Heart right ventricle (tissue), 16 donors: ENCODE data around the gene VAT1L. TPM values are rescaled to one million over a fixed set of nuclear protein-coding genes. Genes with fewer than 3 reads are reported as not detected.
A peak's percentile ranks its signal among the peaks of the same experiment; 100 is the strongest.

ENCODE experiments used
- ATAC-seq, 8 donors: fragments of 200-7000 bp; cut with Tn5 transposase; one replicate each; pipeline ENCODE4 v1.9.1; 2020; ENCODE audit warnings: mild to moderate bottlenecking in 8 of 8, moderate library complexity in 8 of 8, moderate number of reproducible peaks in 1 of 8
- DNase-seq, 2 donors: peaks; one replicate each; pipeline ENCODE4 v3.0.0-alpha.2; 2020
- H3K27ac ChIP-seq, 10 donors: fragments of 200-600 bp; sonication (generic) in 2 of 10; one replicate each; pipeline versions ENCODE4 v1.5.0 to v1.8.0; 2020 to 2022; ENCODE audit warnings: mild to moderate bottlenecking in 3 of 10
- H3K27me3 ChIP-seq, 7 donors: fragments of 200-600 bp; one replicate each; pipeline ENCODE4 v1.8.0; 2021 to 2022; ENCODE audit warnings: mild to moderate bottlenecking in 2 of 7
- H3K36me3 ChIP-seq, 9 donors: fragments of 200-600 bp; sonication (generic) in 1 of 9; one replicate each; pipeline versions ENCODE4 v1.5.0 to v1.8.0; 2020 to 2022; ENCODE audit warnings: mild to moderate bottlenecking in 2 of 9
- H3K4me1 ChIP-seq, 9 donors: fragments of 200-600 bp; sonication (generic) in 1 of 9; one replicate each; pipeline versions ENCODE4 v1.5.0 to v1.8.0; 2020 to 2022; ENCODE audit warnings: mild to moderate bottlenecking in 4 of 9
- H3K4me3 ChIP-seq, 10 donors: fragments of 200-600 bp; sonication (generic) in 2 of 10; one replicate each; pipeline versions ENCODE4 v1.5.0 to v1.8.0; 2020 to 2022; ENCODE audit warnings: mild to moderate bottlenecking in 7 of 10, moderate library complexity in 2 of 10
- H3K9me3 ChIP-seq, 11 donors: fragments of 200-600 bp in 10 of 11; sonication (generic) in 2 of 11; one replicate each; pipeline versions ENCODE4 v1.5.0 to v1.8.0; 2013 to 2022; ENCODE audit warnings: mild to moderate bottlenecking in 2 of 11, control low read depth in 1 of 11, moderate library complexity in 1 of 11
- CTCF ChIP-seq, 9 donors: fragments of 200-600 bp; sonication (generic) in 2 of 9; IDR thresholded peaks; one replicate each; pipeline versions ENCODE4 v1.5.0 to v1.8.0; 2021 to 2022; ENCODE audit warnings: antibody characterized with exemption in 9 of 9, mild to moderate bottlenecking in 5 of 9, moderate library complexity in 1 of 9
- WGBS, 2 donors: extraction: QIAGEN DNeasy Blood & Tissue Kit; methylation state at CpG; one replicate each; pipeline ENCODE4 v1.1.7; 2013; ENCODE audit warnings: inconsistent platforms in 1 of 2; 5-methylcytosine and 5-hydroxymethylcytosine counted together
- intact Hi-C, 10 donors: fragments of 100-400 bp; cut with DNase I; formaldehyde crosslinking; loops; one replicate each; pipeline versions ENCODE4 v1.11.1 to v1.14.2; 2022
- polyA plus RNA-seq, 2 donors: library from polyadenylated mRNA; stranded (reverse); fragments of 200-250 nt; gene quantifications; one replicate each; pipeline ENCODE4 v1.2.3, GENCODE V29; 2013
- total RNA-seq, 10 donors: library from RNA; stranded (reverse); fragmentation: NEBNext Ultra II Directional in 3 of 10; extraction: Animal tissue kit (Norgen Biotek cat#: 25700) in 3 of 10; gene quantifications; one replicate each; pipeline versions ENCODE4 v1.2.1 to v1.2.4, GENCODE V29; 2021 to 2023
- donor health status: Arrhythmogenic right ventricular cardiomyopathy.
- donor health status: ischemic (EF 13 %, LVEDD 7.1; RV severe dilation, severe dysfunction).
- donor health status: healthy with polysubstance abuse.
- donor health status: DM: no; HTN: yes; CAD: no.
- donor health status: DM: no; HTN: no; CAD: no.
- donor health status: ischemic (EF 25% LVEDD 6.9; RV normal size, moderate dysfunction).
- donor health status: ischemic (EF 25% LVEDD 5.7; RV mildly dilated, moderate dysfunction).
- donor health status: healthy.
- donor health status: DM: yes; HTN: yes; CAD: no.
- donor health status: Ischemic cardiomyopathy.
- donor health status: ischemic (EF 35%, LVEDD 5.7; RV mildly dilated, moderate dysfunction).
- donor health status: nonischemic (EF 11% LVEDD 7.7; RV severe dilation, severe dysfunction).
- donor health status: DM: yes; HTN: yes; CAD: no.
- donor health status: PGD.
- donor health status: ischemic (EF 29% LVEDD 5.4; RV normal size, mild dysfunction).
- donor health status: nonischemic (EF 23%, LVEDD 6.1; RV moderate dilation, normal function).

VAT1L gene
- total and polyA plus RNA-seq, 12 donors, result 0.19 to 61.0 (median 24.0) TPM

- 61 to 74% methylated on average over 9 of the region's 9 CpGs for whole genome bisulfite sequencing, 2 donors
- H3K4me3 ChIP-seq, result no peak overlapping the region
- no peaks in the 10 kb centered on the region for H3K36me3 ChIP-seq
- no peak for DNase-seq
- peaks cover 0 to 5% (median 0%) of the 10 kb centered on the region in 7 donors for H3K27me3 ChIP-seq
- H3K4me1 ChIP-seq, result no peaks in the 10 kb centered on the region
- no peak for ATAC-seq
- H3K27ac ChIP-seq, result no peak overlapping the region
- H3K9me3 ChIP-seq, result no peaks in the 10 kb centered on the region
- intact Hi-C loops, result loop anchor here in 3 of 10 donors (10.0 kb wide), 3 partner anchors 106 to 184 kb away; no protein-coding TSS in a partner anchor
- TF ChIP-seq CTCF (IDR thresholded peaks at IDR 0.05), result no peak
These were observed 8.0 kb upstream of the VAT1L start for GRCh38 chr16:77780378-77780837.

- Histone ChIP-seq H3K4me3 (no peak overlapping the region), H3K27me3 (peaks cover 0 to 8% (median 4%) of the 10 kb centered on the region in 7 donors), H3K9me3 (no peaks in the 10 kb centered on the region), H3K36me3 (no peaks in the 10 kb centered on the region), H3K27ac (no peak overlapping the region), H3K4me1 (no peaks in the 10 kb centered on the region)
- DNase-seq, result no peak
- TF ChIP-seq CTCF (IDR thresholded peaks at IDR 0.05), result no peak
- intact Hi-C loops, result loop anchor here in 3 of 10 donors (10.0 kb wide), 3 partner anchors 106 to 184 kb away; no protein-coding TSS in a partner anchor
- no peak for ATAC-seq
These were observed 7.3 kb upstream of the VAT1L start for GRCh38 chr16:77781091-77781490.

- DNase-seq (no peak), ATAC-seq (peak in 1 of 8 donors; percentile 47)
- Histone ChIP-seq H3K27me3 (peaks cover 0 to 24% (median 16%) of the 10 kb centered on the region in 7 donors), H3K9me3 (no peaks in the 10 kb centered on the region), H3K4me1 (peaks cover 0 to under 1% (median 0%) of the 10 kb centered on the region in 9 donors), H3K27ac (no peak overlapping the region), H3K4me3 (no peak overlapping the region), H3K36me3 (no peaks in the 10 kb centered on the region)
- WGBS, 2 donors, result 23 to 34% methylated on average over 2 of the region's 2 CpGs
- TF ChIP-seq CTCF (IDR thresholded peaks at IDR 0.05), result peak in 5 of 9 donors; percentile 6 to 34 (median 23)
- intact Hi-C loops, result loop anchor here in 3 of 10 donors (10.0 kb wide), 3 partner anchors 108 to 182 kb away; no protein-coding TSS in a partner anchor
These were observed 5.7 kb upstream of the VAT1L start for GRCh38 chr16:77782694-77783093.

- ATAC-seq, result no peak
- DNase-seq, result no peak
- peaks cover 0 to 44% (median 36%) of the 10 kb centered on the region in 7 donors for H3K27me3 ChIP-seq
- H3K27ac ChIP-seq, result no peak overlapping the region
- peak in 2 of 9 donors; percentile 22 for TF ChIP-seq CTCF (IDR thresholded peaks at IDR 0.05)
- H3K9me3 ChIP-seq, result no peaks in the 10 kb centered on the region
- H3K4me3 ChIP-seq, result no peak overlapping the region
- no peaks in the 10 kb centered on the region for H3K36me3 ChIP-seq
- peaks cover 0 to 20% (median 8%) of the 10 kb centered on the region in 9 donors for H3K4me1 ChIP-seq
- intact Hi-C loops, result loop anchor here in 3 of 10 donors (10.0 kb wide), 3 partner anchors 110 to 180 kb away; no protein-coding TSS in a partner anchor
- 91 to 92% methylated on average over 36 to 38 of the region's 38 CpGs for WGBS, 2 donors
These were observed 3.7 kb upstream of the VAT1L start for GRCh38 chr16:77784441-77785372.
